Measurements from ENCODE around the gene ARL2BP. TPM values are rescaled to one million over a fixed set of nuclear protein-coding genes. Genes with fewer than 3 reads are reported as not detected.
A peak's percentile ranks its signal among the peaks of the same experiment; 100 is the strongest.

ARL2BP gene
- total and polyA plus RNA-seq, 2 of the 13 experiments (the other 11 are each of a cell fraction or from before 2014, with no cell fraction given), result 64.3 to 67.6 TPM

GRCh38 chr16:57279780-57280638, 35.0 kb downstream of the ARL2BP start (continued):
- TF ChIP-seq THAP9 (CRISPR knock-in tag; IDR thresholded peaks at IDR 0.05; ENCODE audit: borderline replicate concordance) (peak; percentile 78), TBL1XR1 (IDR thresholded peaks at IDR 0.05; ENCODE audit: borderline replicate concordance, low read length, partially characterized antibody) (peak; percentile 71), ATF7-NPFF (CRISPR knock-in tag; IDR thresholded peaks at IDR 0.05; ENCODE audit: low read depth) (peak; percentile 61; the same call in 1 of the 2 replicates), ZNF547 (CRISPR knock-in tag; IDR thresholded peaks at IDR 0.05) (peak; percentile 80; the same call in 1 of the 2 replicates), BCLAF1 (IDR thresholded peaks at IDR 0.05) (no peak), PRMT3 (CRISPR knock-in tag; IDR thresholded peaks at IDR 0.05; ENCODE audit: borderline replicate concordance, low read depth) (0 out of 2 replicates have a peak, but pooled peaks have one; percentile 43), MAF1 (CRISPR knock-in tag; IDR thresholded peaks at IDR 0.05; ENCODE audit: borderline replicate concordance) (no peak), NFE2 (CRISPR knock-in tag; IDR thresholded peaks at IDR 0.05) (no peak), LRRFIP1 (CRISPR knock-in tag; conservative IDR thresholded peaks at IDR 0.05) (no peak), ZBTB26 (CRISPR knock-in tag; IDR thresholded peaks at IDR 0.05; ENCODE audit: borderline replicate concordance) (peak; percentile 100), CEBPZ (IDR thresholded peaks at IDR 0.05; ENCODE audit: low read length) (no peak), PAF1 (CRISPR knock-in tag; IDR thresholded peaks at IDR 0.05) (peak; percentile 88), ZNF740 (CRISPR knock-in tag; IDR thresholded peaks at IDR 0.05) (peak; percentile 73)
